Right cardiac atrium (tissue), 5 donors: ENCODE measurements around the gene PEMT. TPM values are rescaled to one million over a fixed set of nuclear protein-coding genes. Genes with fewer than 3 reads are reported as not detected.
A peak's percentile ranks its signal among the peaks of the same experiment; 100 is the strongest.

ENCODE experiments used
- ATAC-seq, 2 donors: fragments of 200-7000 bp; cut with Tn5 transposase; one replicate each; pipeline versions ENCODE4 v1.8.0 to v1.9.1; 2020; ENCODE audit warnings: moderate library complexity in 2 of 2, mild to moderate bottlenecking in 1 of 2
- DNase-seq, 3 donors: peaks; one replicate each; pipeline ENCODE4 v3.0.0-alpha.2; 2020
- H3K27ac ChIP-seq: one replicate; pipeline ENCODE4 v1.5.1; 2013; ENCODE audit warnings: mild to moderate bottlenecking, low read length, control low read depth, moderate library complexity
- H3K27me3 ChIP-seq: one replicate; pipeline ENCODE4 v1.6.1; 2013; ENCODE audit not compliant: control insufficient read depth, insufficient read depth
- H3K4me1 ChIP-seq: one replicate; pipeline ENCODE4 v1.6.1; 2013; ENCODE audit warnings: low read length; ENCODE audit not compliant: control insufficient read depth, insufficient read depth
- H3K4me3 ChIP-seq: one replicate; pipeline ENCODE4 v1.5.1; 2013; ENCODE audit warnings: low read length, control low read depth
- H3K9me3 ChIP-seq: one replicate; pipeline ENCODE4 v1.6.1; 2013; ENCODE audit warnings: low read length; ENCODE audit not compliant: control insufficient read depth
- WGBS: extraction: QIAGEN DNeasy Blood & Tissue Kit; methylation state at CpG from one replicate; pipeline ENCODE4 v1.1.7; 2013; 5-methylcytosine and 5-hydroxymethylcytosine counted together
- intact Hi-C, 4 donors: fragments of 100-400 bp; cut with DNase I; formaldehyde crosslinking; loops; one replicate each; pipeline versions ENCODE4 v1.11.0 to v1.14.0; 2022 to 2023
- polyA plus RNA-seq: library from polyadenylated mRNA; stranded (reverse); fragments of 200-250 nt; gene quantifications from one replicate; pipeline ENCODE4 v1.2.3, GENCODE V29; 2013
- total RNA-seq, 4 donors: library from RNA; stranded (reverse); fragmentation: NEBNext Ultra II Directional; extraction: Animal tissue kit (Norgen Biotek cat#: 25700); gene quantifications; one replicate each; pipeline ENCODE4 v1.2.1, GENCODE V29; 2021
- donor health status: healthy with polysubstance abuse.
- donor health status: DM: no; HTN: yes; CAD: no.
- donor health status: DM: no; HTN: no; CAD: no.
- donor health status: DM: no; HTN: yes; CAD: no; lungs with severe emphysema.
- donor health status: DM: yes; HTN: yes; CAD: no.

Gene PEMT
- total and polyA plus RNA-seq, 5 donors, result 18.4 to 28.5 (median 19.6) TPM

DNA sequence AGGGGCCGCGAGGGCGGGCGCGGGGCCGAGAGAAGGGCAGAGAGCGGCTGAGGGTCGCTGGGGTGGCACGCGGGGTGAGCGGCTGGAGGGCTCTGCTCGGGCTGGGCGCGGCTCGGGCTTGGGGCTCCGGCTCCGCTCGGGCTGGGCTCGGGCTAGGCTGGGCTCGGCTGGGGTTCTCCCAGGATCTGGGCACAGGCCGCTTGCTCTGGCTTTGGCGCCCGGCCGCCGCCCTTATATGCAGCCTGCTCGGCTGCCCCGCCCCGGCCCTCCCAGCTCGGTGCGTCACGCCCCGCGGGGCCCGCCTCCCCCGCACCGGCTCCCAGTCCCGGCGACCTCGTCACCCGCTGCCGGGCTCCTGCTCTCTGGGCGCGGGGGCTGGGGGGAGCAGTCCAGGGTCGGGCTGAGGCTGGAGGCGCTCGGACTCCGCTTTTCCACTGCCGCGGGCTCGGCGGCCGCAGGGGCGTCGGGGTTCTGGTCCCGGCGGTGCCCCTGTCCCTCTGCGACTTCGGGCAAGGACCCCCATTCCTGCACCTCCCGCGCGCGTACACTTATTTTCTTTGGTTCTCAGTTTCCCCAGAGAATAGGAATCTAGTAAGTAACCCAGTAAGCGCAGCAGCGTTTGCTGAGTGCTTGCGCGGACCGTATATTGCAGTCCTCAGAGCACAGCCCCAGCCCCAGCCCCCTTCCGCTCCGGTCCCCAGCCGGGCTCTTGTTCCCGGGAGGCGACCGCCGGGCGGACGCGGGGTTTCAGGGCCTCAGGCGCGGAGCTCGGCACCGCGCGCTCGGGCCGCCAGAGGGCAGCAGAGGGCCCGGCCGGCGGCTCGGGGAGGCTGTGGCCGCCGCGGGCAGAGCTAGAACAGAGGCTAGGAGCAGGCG, 95.1 kb downstream of the PEMT start, which contains the start of gene RASD1:
RASD1 (minus strand) TSS at position 207 of the 876 bp plus-strand sequence. CDS start 214 bp downstream, outside the sequence.
- DNase-seq (peak; percentile 94 to 98 (median 97)), ATAC-seq (peak; percentile 93)
- H3K4me1 ChIP-seq, result peaks cover 7% of the 10 kb centered on the region
- H3K27me3 ChIP-seq, result no peaks in the 10 kb centered on the region
- H3K4me3 ChIP-seq, result peak within 1 kb of the TSS; percentile 64
- peak within 1 kb of the TSS; percentile 87 for H3K27ac ChIP-seq
- WGBS, result under 1% methylated on average over 93 of the region's 93 CpGs
- intact Hi-C loops, result loop anchor here (2.0 to 10.0 kb wide), 7 partner anchors 71 to 146 kb away; no protein-coding TSS in a partner anchor
- H3K9me3 ChIP-seq, result no peaks in the 10 kb centered on the region

- Histone ChIP-seq H3K27me3 (no peaks in the 10 kb centered on the region), H3K4me1 (peaks cover 9% of the 10 kb centered on the region), H3K4me3 (peak overlapping the region; percentile 64), H3K27ac (peak overlapping the region; percentile 71), H3K9me3 (no peaks in the 10 kb centered on the region)
- ATAC-seq (peak; percentile 1 to 5), DNase-seq (peak in 1 of 3 donors; percentile 76)
- intact Hi-C loops, result loop anchor here (2.0 to 10.0 kb wide), 7 partner anchors 71 to 147 kb away; no protein-coding TSS in a partner anchor
- WGBS, result under 1% methylated on average over 65 of the region's 65 CpGs
Observed at GRCh38 chr17:17495536-17496188, 95.8 kb downstream of the PEMT start.

GRCh38 chr17:17494870-17495535, 96.5 kb downstream of the PEMT start:
- Histone ChIP-seq H3K4me3 (peak overlapping the region; percentile 64), H3K27me3 (no peaks in the 10 kb centered on the region), H3K27ac (peak overlapping the region; percentile 44), H3K4me1 (peaks cover 9% of the 10 kb centered on the region), H3K9me3 (no peaks in the 10 kb centered on the region)
- intact Hi-C loops, result loop anchor here (5.0 to 10.0 kb wide), 6 partner anchors 70 to 147 kb away; no protein-coding TSS in a partner anchor
- DNase-seq, result peak; percentile 75 to 89 (median 87)
- under 1% methylated on average over 71 of the region's 71 CpGs for WGBS
- peak; percentile 2 to 24 for ATAC-seq

DNA sequence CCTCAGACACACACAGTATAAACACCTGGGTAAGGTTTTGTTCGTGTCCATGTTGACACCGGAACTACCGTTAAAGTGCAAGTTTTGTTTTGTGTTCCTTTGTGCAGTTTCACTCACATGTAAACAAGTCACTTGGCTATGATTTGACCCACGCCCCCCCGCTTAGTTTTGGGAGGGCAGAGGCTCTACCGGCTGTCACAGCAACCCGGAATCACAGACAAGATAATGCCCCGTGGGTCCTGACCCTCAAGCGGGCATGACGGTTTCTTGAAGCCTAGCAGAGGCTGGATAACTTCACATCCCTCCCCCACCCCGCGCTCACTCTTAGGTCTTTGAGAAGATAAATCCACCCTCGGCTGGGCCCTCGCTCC, 97.0 kb downstream of the PEMT start:
- H3K27me3 ChIP-seq, result no peaks in the 10 kb centered on the region
- no peak for ATAC-seq
- WGBS, result 21% methylated on average over 14 of the region's 14 CpGs
- peaks cover 9% of the 10 kb centered on the region for H3K4me1 ChIP-seq
- H3K9me3 ChIP-seq, result no peaks in the 10 kb centered on the region
- peak overlapping the region; percentile 44 for H3K27ac ChIP-seq
- intact Hi-C loops, result loop anchor here in 2 of 4 donors (5.0 to 10.0 kb wide), 3 partner anchors 70 to 140 kb away; no protein-coding TSS in a partner anchor
- DNase-seq, result peak in 2 of 3 donors; percentile 72
- H3K4me3 ChIP-seq, result peak overlapping the region; percentile 64

DNA sequence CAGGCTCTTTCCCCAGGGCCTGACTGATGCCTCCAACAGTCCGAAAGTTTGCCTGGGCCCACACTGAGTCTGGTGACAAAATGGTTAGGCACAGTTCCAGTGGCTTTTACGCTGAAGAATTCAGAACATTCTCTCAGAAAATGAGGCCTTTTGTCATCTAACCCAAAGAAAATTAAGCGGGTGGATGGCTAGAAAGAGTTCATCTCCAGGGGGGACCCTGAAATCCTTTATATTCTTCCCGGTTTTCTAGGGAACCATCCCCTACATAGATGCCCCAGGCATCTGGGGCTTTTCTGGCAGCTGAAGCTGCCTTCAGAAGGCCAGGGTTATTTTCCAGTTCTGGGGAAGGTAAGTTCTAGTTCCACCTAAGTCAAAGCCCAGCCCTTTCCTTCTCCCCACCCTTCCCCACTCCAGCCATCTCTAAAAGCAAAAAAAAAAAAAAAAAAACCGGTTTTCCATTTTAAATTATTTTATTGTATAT, 97.5 kb downstream of the PEMT start:
- no peak for ATAC-seq
- H3K4me3 ChIP-seq, result peak overlapping the region; percentile 64
- H3K27ac ChIP-seq, result peak overlapping the region; percentile 57
- H3K4me1 ChIP-seq, result peaks cover 9% of the 10 kb centered on the region
- no peaks in the 10 kb centered on the region for H3K27me3 ChIP-seq
- H3K9me3 ChIP-seq, result no peaks in the 10 kb centered on the region
- DNase-seq, result no peak
- whole genome bisulfite sequencing, result 71% methylated on average over 5 of the region's 5 CpGs
- intact Hi-C loops, result loop anchor here in 2 of 4 donors (5.0 to 10.0 kb wide), 3 partner anchors 69 to 139 kb away; no protein-coding TSS in a partner anchor

DNA sequence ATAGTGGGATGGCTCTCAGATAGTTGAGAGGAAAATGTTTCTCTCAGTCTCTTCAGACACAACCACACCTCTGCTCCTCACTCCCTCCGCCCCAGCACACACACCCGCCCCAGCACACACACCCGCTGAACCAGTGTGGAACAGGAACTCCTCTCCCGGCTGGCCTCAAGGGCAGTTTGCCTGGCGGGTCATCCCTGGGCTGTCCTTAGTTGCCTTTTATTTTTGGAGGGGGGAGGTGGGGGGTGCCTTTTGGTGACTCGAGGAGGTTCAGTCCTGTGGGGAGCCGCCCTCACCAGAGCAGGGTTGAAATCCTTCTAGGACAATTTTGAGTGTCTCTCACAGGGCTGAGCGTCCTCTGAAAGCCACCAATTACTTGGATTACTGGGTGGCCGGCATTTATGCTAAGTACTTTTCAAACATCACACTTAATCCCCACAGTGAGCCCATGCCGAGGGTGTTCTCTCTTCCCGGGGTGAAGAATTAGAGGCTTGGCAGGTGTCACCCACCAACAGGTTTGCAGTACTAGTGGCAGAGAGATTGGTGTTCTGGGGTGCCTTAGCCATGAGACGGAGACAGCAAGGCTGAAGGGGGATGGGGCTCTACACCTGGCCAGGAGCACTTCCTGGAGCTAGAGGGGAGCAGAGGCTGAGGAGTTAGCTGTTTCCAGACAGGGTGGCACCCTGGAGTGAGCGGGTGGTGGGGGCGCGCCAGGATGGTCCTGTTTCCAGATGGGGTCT, 98.1 kb downstream of the PEMT start:
- peak in 2 of 3 donors; percentile 49 to 74 for DNase-seq
- 69% methylated on average over 15 of the region's 15 CpGs for WGBS
- peak overlapping the region; percentile 57 for H3K27ac ChIP-seq
- no peaks in the 10 kb centered on the region for H3K27me3 ChIP-seq
- no peaks in the 10 kb centered on the region for H3K9me3 ChIP-seq
- H3K4me1 ChIP-seq, result peaks cover 9% of the 10 kb centered on the region
- no peak overlapping the region for H3K4me3 ChIP-seq
- ATAC-seq, result no peak
- intact Hi-C loops, result loop anchor here in 2 of 4 donors (5.0 to 10.0 kb wide), 3 partner anchors 69 to 139 kb away; no protein-coding TSS in a partner anchor

- peak overlapping the region; percentile 23 for H3K27ac ChIP-seq
- intact Hi-C loops, result loop anchor here in 2 of 4 donors (5.0 to 10.0 kb wide), 3 partner anchors 68 to 138 kb away; no protein-coding TSS in a partner anchor
- H3K4me1 ChIP-seq, result peaks cover 9% of the 10 kb centered on the region
- H3K27me3 ChIP-seq, result no peaks in the 10 kb centered on the region
- H3K9me3 ChIP-seq, result no peaks in the 10 kb centered on the region
- WGBS, result 91% methylated on average over 9 of the region's 9 CpGs
- no peak for ATAC-seq
- no peak overlapping the region for H3K4me3 ChIP-seq
- DNase-seq, result no peak
Observed at GRCh38 chr17:17492571-17492970, 98.9 kb downstream of the PEMT start.

DNA sequence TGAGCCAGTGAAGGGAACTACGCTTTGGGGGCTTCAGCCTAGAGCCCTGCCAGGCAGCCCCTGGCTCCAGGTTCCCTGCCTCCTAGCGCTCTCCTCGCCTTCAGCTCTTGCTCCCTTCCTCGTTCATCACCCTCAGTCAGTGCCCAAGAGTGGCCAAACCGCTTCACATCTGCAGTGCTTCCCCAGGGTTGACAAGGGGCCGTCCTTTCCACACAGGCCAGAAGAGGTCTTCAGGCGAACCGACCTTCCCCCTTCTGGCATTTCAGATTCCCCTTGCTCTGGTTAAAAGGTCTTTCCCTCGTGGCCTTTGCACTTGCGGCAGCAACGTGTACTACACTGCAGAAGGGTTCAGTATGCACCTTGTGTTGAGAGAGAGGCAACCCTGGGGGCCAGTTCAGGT, 99.4 kb downstream of the PEMT start:
- Histone ChIP-seq H3K27ac (peak overlapping the region; percentile 42), H3K9me3 (no peaks in the 10 kb centered on the region), H3K4me3 (no peak overlapping the region), H3K4me1 (peaks cover 9% of the 10 kb centered on the region), H3K27me3 (no peaks in the 10 kb centered on the region)
- DNase-seq, result no peak
- 80% methylated on average over 11 of the region's 11 CpGs for WGBS
- no peak for ATAC-seq
- intact Hi-C loops, result loop anchor here in 2 of 4 donors (5.0 to 10.0 kb wide), 3 partner anchors 67 to 137 kb away; no protein-coding TSS in a partner anchor

- intact Hi-C loops, result loop anchor here in 2 of 4 donors (5.0 to 10.0 kb wide), 3 partner anchors 67 to 137 kb away; no protein-coding TSS in a partner anchor
- H3K4me1 ChIP-seq, result peaks cover 9% of the 10 kb centered on the region
- WGBS, result 87% methylated on average over 17 of the region's 17 CpGs
Observed at GRCh38 chr17:17491546-17491988, 99.9 kb downstream of the PEMT start.

More at GRCh38 chr17:17491546-17491988, 99.9 kb downstream of the PEMT start:
- Histone ChIP-seq H3K9me3 (no peaks in the 10 kb centered on the region), H3K27ac (peak overlapping the region; percentile 39), H3K4me3 (no peak overlapping the region), H3K27me3 (no peaks in the 10 kb centered on the region)
- ATAC-seq (no peak), DNase-seq (no peak)
